Retinal pigment epithelial cell (primary cell): Measurements from ENCODE around the gene DDO.

Experiments
- DNase-seq: peaks from one replicate; pipeline ENCODE4 v3.0.0-alpha.2; 2010; ENCODE audit warnings: low read depth
- H3K4me3 ChIP-seq: 2 replicates; pipeline ENCODE4 v1.5.1; 2011; ENCODE audit warnings: mild to moderate bottlenecking, low read length, control low read depth, moderate library complexity
- TF ChIP-seq, protein P1 (sequence below): conservative IDR thresholded peaks from 2 replicates; pipeline ENCODE4 v1.5.1; 2011; ENCODE audit warnings: low read depth, low read length, control low read depth, inconsistent platforms

The DDO gene

DNA sequence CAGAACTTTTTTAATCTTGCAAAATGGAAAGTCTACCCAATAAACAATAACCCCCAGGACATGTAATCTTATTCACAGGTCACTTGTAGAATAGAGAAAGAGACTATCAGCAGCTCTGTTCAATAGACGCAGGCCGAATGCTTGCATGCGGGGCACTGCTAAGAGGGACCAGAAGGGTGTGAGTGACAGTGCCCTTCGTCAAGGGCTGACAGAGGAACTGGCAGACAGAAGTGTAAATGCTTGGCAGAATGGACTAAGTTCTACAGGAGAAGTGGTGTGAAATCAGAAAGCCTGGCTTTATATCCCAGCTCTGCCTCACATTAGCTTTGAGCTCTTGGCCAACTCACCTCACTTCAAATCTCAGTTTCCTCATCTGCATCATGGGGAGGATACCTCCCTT is 21.0 kb downstream of the DDO start:
- no peak for DNase-seq
- TF ChIP-seq, protein P1, sequence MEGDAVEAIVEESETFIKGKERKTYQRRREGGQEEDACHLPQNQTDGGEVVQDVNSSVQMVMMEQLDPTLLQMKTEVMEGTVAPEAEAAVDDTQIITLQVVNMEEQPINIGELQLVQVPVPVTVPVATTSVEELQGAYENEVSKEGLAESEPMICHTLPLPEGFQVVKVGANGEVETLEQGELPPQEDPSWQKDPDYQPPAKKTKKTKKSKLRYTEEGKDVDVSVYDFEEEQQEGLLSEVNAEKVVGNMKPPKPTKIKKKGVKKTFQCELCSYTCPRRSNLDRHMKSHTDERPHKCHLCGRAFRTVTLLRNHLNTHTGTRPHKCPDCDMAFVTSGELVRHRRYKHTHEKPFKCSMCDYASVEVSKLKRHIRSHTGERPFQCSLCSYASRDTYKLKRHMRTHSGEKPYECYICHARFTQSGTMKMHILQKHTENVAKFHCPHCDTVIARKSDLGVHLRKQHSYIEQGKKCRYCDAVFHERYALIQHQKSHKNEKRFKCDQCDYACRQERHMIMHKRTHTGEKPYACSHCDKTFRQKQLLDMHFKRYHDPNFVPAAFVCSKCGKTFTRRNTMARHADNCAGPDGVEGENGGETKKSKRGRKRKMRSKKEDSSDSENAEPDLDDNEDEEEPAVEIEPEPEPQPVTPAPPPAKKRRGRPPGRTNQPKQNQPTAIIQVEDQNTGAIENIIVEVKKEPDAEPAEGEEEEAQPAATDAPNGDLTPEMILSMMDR = no peak
- H3K4me3 ChIP-seq = no peak overlapping the region

DNA sequence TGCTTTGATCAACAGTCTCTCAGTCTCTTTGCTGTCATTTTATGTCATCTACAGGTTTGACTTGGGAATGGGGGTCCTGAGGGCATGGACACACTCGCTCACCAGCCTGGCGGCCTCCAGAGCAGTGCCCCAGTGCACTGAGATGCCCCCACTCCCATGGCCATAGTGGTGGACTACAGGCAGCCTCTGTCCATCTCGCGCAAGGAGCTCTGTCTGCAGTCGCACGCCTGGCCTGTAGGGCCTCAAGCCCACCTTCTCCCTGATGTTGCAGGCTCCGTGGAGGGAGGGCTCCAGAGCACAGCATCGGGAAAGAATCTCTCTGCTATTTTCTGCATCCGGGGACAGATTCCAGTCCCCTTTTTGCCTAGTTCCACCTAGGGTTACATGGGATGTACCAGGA is 22.6 kb downstream of the DDO start:
- H3K4me3 ChIP-seq = no peak overlapping the region
- TF ChIP-seq, protein P1 = no peak
- DNase-seq = no peak

GRCh38 chr6:110390404-110390803 is 25.0 kb downstream of the DDO start:
- no peak overlapping the region for H3K4me3 ChIP-seq
- no peak for DNase-seq
- TF ChIP-seq, protein P1 = no peak

- no peak overlapping the region for H3K4me3 ChIP-seq
- TF ChIP-seq, protein P1 = no peak
- no peak for DNase-seq
These were observed 25.5 kb downstream of the DDO start for GRCh38 chr6:110389689-110390382.

DNA sequence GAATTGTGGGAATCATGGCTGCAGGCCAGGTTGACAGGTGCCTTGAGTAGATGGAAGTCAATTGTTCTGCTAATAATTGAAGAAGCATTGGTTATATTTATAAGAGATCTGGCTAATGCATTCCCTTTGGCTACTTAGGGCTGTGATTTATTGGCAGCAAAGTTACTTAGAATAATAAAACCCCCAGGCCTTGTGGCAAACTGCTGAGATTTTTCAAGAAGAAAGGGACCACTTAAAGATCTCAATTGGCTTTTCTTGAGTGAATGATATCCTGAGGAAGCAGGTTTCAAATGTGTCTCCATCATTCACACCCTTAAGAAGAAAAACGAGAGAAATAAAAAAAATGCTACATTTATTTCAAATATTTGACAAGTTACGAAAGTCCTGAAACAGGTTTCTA is 27.4 kb downstream of the DDO start:
- DNase-seq = no peak
- TF ChIP-seq, protein P1 = no peak
- H3K4me3 ChIP-seq = no peak overlapping the region

DNA sequence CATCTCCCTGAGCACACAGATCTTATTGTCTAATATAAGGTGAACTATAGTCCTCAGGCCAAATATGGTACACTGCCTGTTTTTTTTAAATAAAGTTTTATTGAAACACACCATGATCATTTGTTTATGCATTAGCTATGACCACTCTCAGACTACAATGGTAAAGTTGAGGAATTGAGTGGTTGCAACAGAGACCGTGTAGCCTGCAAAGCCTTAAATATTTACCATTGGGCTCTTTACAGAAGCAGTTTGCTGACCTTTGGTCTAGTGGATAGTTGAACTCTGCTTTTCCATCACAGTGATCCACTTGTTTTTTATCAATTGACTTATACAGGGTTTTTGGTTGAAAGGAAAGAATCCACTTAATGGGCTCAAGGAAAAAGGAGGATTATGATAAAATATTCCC is 29.9 kb downstream of the DDO start:
- TF ChIP-seq, protein P1 = no peak

DNA sequence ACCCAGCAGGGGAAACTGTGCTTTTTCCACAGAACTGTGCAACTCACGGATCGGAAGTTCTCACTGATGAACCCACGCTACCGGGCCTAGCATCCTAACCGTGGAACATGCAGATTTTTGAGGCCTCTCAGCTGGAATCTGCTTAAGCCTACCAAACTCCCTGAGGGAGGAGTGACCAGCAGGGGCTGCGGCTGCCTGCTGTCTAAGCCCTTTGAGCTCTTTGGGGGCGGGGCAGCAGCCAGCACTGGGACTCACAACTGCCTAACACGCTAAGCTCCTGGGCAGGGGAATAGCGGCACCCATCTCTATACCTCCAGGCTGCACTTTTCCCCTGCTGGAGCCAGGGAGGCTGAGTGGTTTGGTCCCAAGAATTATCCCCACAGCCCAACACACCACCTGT is 36.8 kb downstream of the DDO start:
- DNase-seq = no peak
- TF ChIP-seq, protein P1 = peak; percentile 38
- H3K4me3 ChIP-seq = no peak overlapping the region

More for the DNA sequence above, 29.9 kb downstream of the DDO start:
- DNase-seq = no peak
- no peak overlapping the region for H3K4me3 ChIP-seq
